Stimulated activated CD4-positive, alpha-beta T cell treated with anti-CD3 and anti-CD28 coated beads, Interleukin-1b, Interleukin-23, amount 100 ng/mL, for 48 hours (primary cell): Measurements from ENCODE around the gene FURIN.
"Not testable (repeated sequence)": the region's sequence is repeated elsewhere in the genome, so short reads cannot be mapped to it uniquely, and the experiment has no call there.

Experiments used
- DNase-seq: peaks from one replicate; pipeline ENCODE4 v3.0.0-alpha.2; 2020

The FURIN gene

GRCh38 chr15:90903733-90904536 lies 35.5 kb downstream of the FURIN start:
- no peak for DNase-seq

GRCh38 chr15:90904746-90905145 lies 36.4 kb downstream of the FURIN start:
- DNase-seq = no peak

GRCh38 chr15:90905306-90906180 lies 37.2 kb downstream of the FURIN start:
- DNase-seq = no peak

- DNase-seq = no peak
These were observed 37.9 kb downstream of the FURIN start for GRCh38 chr15:90906181-90906849.

- DNase-seq = no peak
These were observed 38.8 kb downstream of the FURIN start for GRCh38 chr15:90907051-90907660.

- no peak for DNase-seq
These were observed 39.6 kb downstream of the FURIN start for GRCh38 chr15:90907838-90908507.

- DNase-seq = not testable (repeated sequence)
These were observed 41.1 kb downstream of the FURIN start for GRCh38 chr15:90909449-90909848.

GRCh38 chr15:90909976-90910375 lies 41.6 kb downstream of the FURIN start:
- no peak for DNase-seq

- DNase-seq = no peak
These were observed 42.3 kb downstream of the FURIN start for GRCh38 chr15:90910441-90911301.

- DNase-seq = no peak
These were observed 42.9 kb downstream of the FURIN start for GRCh38 chr15:90911302-90911623.

- DNase-seq = no peak
These were observed 43.8 kb downstream of the FURIN start for GRCh38 chr15:90911906-90912769.

- no peak for DNase-seq
These were observed 44.3 kb downstream of the FURIN start for GRCh38 chr15:90912770-90913075.

GRCh38 chr15:90913398-90913944 lies 45.1 kb downstream of the FURIN start:
- DNase-seq = no peak

GRCh38 chr15:90914305-90915080 lies 46.1 kb downstream of the FURIN start:
- no peak for DNase-seq

GRCh38 chr15:90915216-90915807 lies 46.9 kb downstream of the FURIN start:
- DNase-seq = no peak

- DNase-seq = no peak
These were observed 47.5 kb downstream of the FURIN start for GRCh38 chr15:90915808-90916440.

- no peak for DNase-seq
These were observed 48.1 kb downstream of the FURIN start for GRCh38 chr15:90916461-90916860.

GRCh38 chr15:90917569-90917968 lies 49.2 kb downstream of the FURIN start:
- DNase-seq = no peak
